HepG2 (cell line): ENCODE results near the gene DDRGK1. TPM values are rescaled to one million over a fixed set of nuclear protein-coding genes. Genes with fewer than 3 reads are reported as not detected.

Experiments
- ELF4 ChIP-seq: sonication (generic); formaldehyde crosslinking; IDR thresholded peaks from 2 replicates; pipeline ENCODE4 v1.5.0; 2020; ENCODE audit warnings: missing genetic modification reagents, mild to moderate bottlenecking, moderate library complexity, borderline replicate concordance
- EP300 ChIP-seq, 3 experiments: sonication (generic) in 1 of 3; formaldehyde crosslinking in 1 of 3; IDR thresholded peaks; 2 replicates each; pipeline versions ENCODE4 v1.5.1 to v1.6.1; 2011 to 2020; ENCODE audit warnings: low read depth in 2 of 3, low read length in 2 of 3, borderline replicate concordance in 1 of 3, improper control_type of control experiment in 1 of 3, mild to moderate bottlenecking in 1 of 3, missing genetic modification reagents in 1 of 3, moderate library complexity in 1 of 3
- ETS1 ChIP-seq: sonication (generic); formaldehyde crosslinking; IDR thresholded peaks from 2 replicates; pipeline ENCODE4 v1.4.0; 2020; ENCODE audit warnings: missing genetic modification reagents
- FOXJ3 ChIP-seq: sonication (generic); formaldehyde crosslinking; IDR thresholded peaks from 2 replicates; pipeline ENCODE4 v1.4.0; 2020; ENCODE audit warnings: missing genetic modification reagents, mild to moderate bottlenecking, borderline replicate concordance
- GATA4 ChIP-seq: sonication (generic); IDR thresholded peaks from 2 replicates; pipeline ENCODE4 v1.6.1; 2016; ENCODE audit warnings: antibody characterized with exemption, low read depth, borderline replicate concordance
- HHEX ChIP-seq: IDR thresholded peaks from 2 replicates; pipeline ENCODE4 v1.6.1; 2016; ENCODE audit warnings: control low read depth
- HOXA5 ChIP-seq: sonication (generic); formaldehyde crosslinking; IDR thresholded peaks from 2 replicates; pipeline ENCODE4 v1.4.0; 2020; ENCODE audit warnings: missing genetic modification reagents
- KDM3A ChIP-seq: IDR thresholded peaks from 2 replicates; pipeline ENCODE4 v1.6.1; 2018; ENCODE audit warnings: low read depth, missing compliant biosample characterization
- KLF12 ChIP-seq: sonication (generic); formaldehyde crosslinking; IDR thresholded peaks from 2 replicates; pipeline ENCODE4 v1.4.0; 2020; ENCODE audit warnings: missing genetic modification reagents, borderline replicate concordance
- KLF9 ChIP-seq: IDR thresholded peaks from 2 replicates; pipeline ENCODE4 v1.6.1; 2016; ENCODE audit warnings: low read depth
- KMT2B ChIP-seq: IDR thresholded peaks from 2 replicates; pipeline ENCODE4 v1.6.1; 2016; ENCODE audit warnings: missing genetic modification reagents, missing compliant biosample characterization
- MTF2 ChIP-seq: sonication (generic); formaldehyde crosslinking; IDR thresholded peaks from 2 replicates; pipeline ENCODE4 v1.5.0; 2020; ENCODE audit warnings: missing genetic modification reagents, borderline replicate concordance
- MXD4 ChIP-seq: IDR thresholded peaks from 2 replicates; pipeline ENCODE4 v1.6.1; 2016; ENCODE audit warnings: mild to moderate bottlenecking, missing biosample characterization, missing genetic modification reagents
- RXRB ChIP-seq: IDR thresholded peaks from 2 replicates; pipeline ENCODE4 v1.6.1; 2016; ENCODE audit warnings: borderline replicate concordance, missing genetic modification reagents, missing compliant biosample characterization
- SAFB2 ChIP-seq: sonication (generic); formaldehyde crosslinking; IDR thresholded peaks from 2 replicates; pipeline ENCODE4 v1.5.1; 2020; ENCODE audit warnings: missing genetic modification reagents, low read depth, mild to moderate bottlenecking, borderline replicate concordance
- THAP7 ChIP-seq: sonication (generic); formaldehyde crosslinking; IDR thresholded peaks from 2 replicates; pipeline ENCODE4 v1.8.1; 2023; ENCODE audit warnings: mild to moderate bottlenecking, missing genetic modification reagents
- ZBTB3 ChIP-seq: sonication (generic); formaldehyde crosslinking; IDR thresholded peaks from 2 replicates; pipeline ENCODE4 v1.4.0; 2020; ENCODE audit warnings: low read depth, mild to moderate bottlenecking, moderate library complexity, missing genetic modification reagents, borderline replicate concordance
- ZNF253 ChIP-seq: sonication (generic); formaldehyde crosslinking; IDR thresholded peaks from 2 replicates; pipeline ENCODE4 v1.8.0; 2022; ENCODE audit warnings: mild to moderate bottlenecking, missing genetic modification reagents, borderline replicate concordance
- ZNF264 ChIP-seq: sonication (generic); formaldehyde crosslinking; IDR thresholded peaks from 2 replicates; pipeline ENCODE4 v1.4.0; 2020; ENCODE audit warnings: missing genetic modification reagents
- ZNF460 ChIP-seq: sonication (generic); formaldehyde crosslinking; IDR thresholded peaks from 2 replicates; pipeline ENCODE4 v1.5.1; 2020; ENCODE audit warnings: missing genetic modification reagents, mild to moderate bottlenecking, borderline replicate concordance
- ZNF503 ChIP-seq: sonication (generic); formaldehyde crosslinking; IDR thresholded peaks from 2 replicates; pipeline ENCODE4 v1.4.0; 2020; ENCODE audit warnings: missing genetic modification reagents
- ZNF557 ChIP-seq: sonication (generic); formaldehyde crosslinking; IDR thresholded peaks from 2 replicates; pipeline ENCODE4 v1.4.0; 2020; ENCODE audit warnings: missing genetic modification reagents
- ZNF616 ChIP-seq: sonication (generic); formaldehyde crosslinking; IDR thresholded peaks from 2 replicates; pipeline ENCODE4 v1.5.0; 2020; ENCODE audit warnings: low read depth, mild to moderate bottlenecking, missing genetic modification reagents
- ZNF740 ChIP-seq: sonication (generic); formaldehyde crosslinking; IDR thresholded peaks from 2 replicates; pipeline ENCODE4 v1.4.0; 2020; ENCODE audit warnings: missing genetic modification reagents
- polyA plus RNA-seq, 8 experiments: library from polyadenylated mRNA; depleted of rRNA in 3 of 8; stranded (reverse) in 7 of 8; unstranded in 1 of 8; fragments of >200 nt; fragmentation: Illumina TruSeq in 4 of 8; extraction: Trizol in 4 of 8; gene quantifications; 2 replicates each; pipeline versions ENCODE4 v1.2.1 to v1.2.3, GENCODE V29; 2011 to 2016; ENCODE audit warnings: low read depth in 4 of 8, missing spikeins in 1 of 8, mixed read lengths in 1 of 8; ENCODE audit not compliant: insufficient read depth in 1 of 8
- total RNA-seq, 5 experiments: library from RNA; depleted of rRNA; stranded (reverse); fragments of >200 nt; fragmentation: Illumina TruSeq; extraction: Trizol; gene quantifications; 2 replicates each; pipeline ENCODE4 v1.2.3, GENCODE V29; 2016; ENCODE audit warnings: low read depth in 1 of 5
- TF ChIP-seq, protein P1 (sequence below): sonication (generic); formaldehyde crosslinking; IDR thresholded peaks from 2 replicates; pipeline ENCODE4 v1.8.0; 2022; ENCODE audit warnings: missing genetic modification reagents, mild to moderate bottlenecking, inconsistent platforms, borderline replicate concordance

Gene DDRGK1
- total and polyA plus RNA-seq, 2 of the 13 experiments (the other 11 are each of a cell fraction or from before 2014, with no cell fraction given) = 96.7 to 149 TPM

- TF ChIP-seq RXRB (CRISPR knock-in tag) (no peak), ETS1 (CRISPR knock-in tag) (no peak), HOXA5 (CRISPR knock-in tag) (0 out of 2 replicates have a peak, but pooled peaks have one; percentile 18), KLF12 (CRISPR knock-in tag) (0 out of 2 replicates have a peak, but pooled peaks have one; percentile 39), KMT2B (CRISPR knock-in tag) (no peak), ZNF616 (CRISPR knock-in tag) (0 out of 2 replicates have a peak, but pooled peaks have one; percentile 27), ELF4 (CRISPR knock-in tag) (0 out of 2 replicates have a peak, but pooled peaks have one; percentile 10), THAP7 (0 out of 2 replicates have a peak, but pooled peaks have one; percentile 7), EP300 (IDR thresholded peaks at IDR 0.05; ENCODE audit: low read depth in 2 of 2, low read length in 2 of 2) (no peak), EP300 (CRISPR knock-in tag; IDR thresholded peaks at IDR 0.05; ENCODE audit: borderline replicate concordance) (no peak), ZBTB3 (CRISPR knock-in tag) (no peak), ZNF253 (0 out of 2 replicates have a peak, but pooled peaks have one; percentile 53), FOXJ3 (CRISPR knock-in tag) (peak; percentile 12; the same call in 1 of the 2 replicates), GATA4 (no peak), MXD4 (CRISPR knock-in tag) (no peak), SAFB2 (CRISPR knock-in tag) (no peak; the same call in 1 of the 2 replicates), ZNF740 (CRISPR knock-in tag) (peak; percentile 32; the same call in 1 of the 2 replicates), KDM3A (no peak), ZNF503 (CRISPR knock-in tag) (0 out of 2 replicates have a peak, but pooled peaks have one; percentile 53), ZNF264 (no peak), HHEX (no peak), MTF2 (CRISPR knock-in tag) (0 out of 2 replicates have a peak, but pooled peaks have one; percentile 30), ZNF557 (CRISPR knock-in tag) (0 out of 2 replicates have a peak, but pooled peaks have one; percentile 13), KLF9 (CRISPR knock-in tag) (no peak), ZNF460 (CRISPR knock-in tag) (no peak)
- TF ChIP-seq, protein P1, sequence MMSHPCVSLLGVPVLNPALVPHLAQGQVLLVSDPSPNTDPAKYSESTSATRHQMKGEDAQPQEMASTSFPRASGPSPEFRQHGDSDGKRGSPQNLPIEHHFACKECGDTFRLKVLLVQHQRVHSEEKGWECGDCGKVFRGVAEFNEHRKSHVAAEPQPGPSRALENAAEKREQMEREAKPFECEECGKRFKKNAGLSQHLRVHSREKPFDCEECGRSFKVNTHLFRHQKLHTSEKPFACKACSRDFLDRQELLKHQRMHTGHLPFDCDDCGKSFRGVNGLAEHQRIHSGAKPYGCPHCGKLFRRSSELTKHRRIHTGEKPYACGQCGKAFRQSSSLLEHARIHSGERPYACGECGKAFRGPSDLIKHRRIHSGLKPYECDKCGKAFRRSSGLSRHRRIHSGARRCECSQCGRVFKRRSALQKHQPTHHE (CRISPR knock-in tag) = 0 out of 2 replicates have a peak, but pooled peaks have one; percentile 79
These were observed 1.5 kb downstream of the DDRGK1 start (continued) for GRCh38 chr20:3202965-3203314.
